Activated CD4-positive, alpha-beta T cell treated with anti-CD3 and anti-CD28 coated beads, Interleukin-2, amount 50 U/mL, for 48 hours (primary cell): ENCODE measurements around the gene LSG1.
A peak's percentile ranks its signal among the peaks of the same experiment; 100 is the strongest.

Experiments
- DNase-seq, 2 experiments: peaks; one replicate each; pipeline ENCODE4 v3.0.0-alpha.2; 2020

The LSG1 gene

GRCh38 chr3:194671900-194672808 is at the start of gene LSG1:
TSS of gene LSG1 (minus strand) at chr3:194672191. CDS start at chr3:194672162, 29 bp downstream.
- DNase-seq = peak; percentile 88 to 91

DNA sequence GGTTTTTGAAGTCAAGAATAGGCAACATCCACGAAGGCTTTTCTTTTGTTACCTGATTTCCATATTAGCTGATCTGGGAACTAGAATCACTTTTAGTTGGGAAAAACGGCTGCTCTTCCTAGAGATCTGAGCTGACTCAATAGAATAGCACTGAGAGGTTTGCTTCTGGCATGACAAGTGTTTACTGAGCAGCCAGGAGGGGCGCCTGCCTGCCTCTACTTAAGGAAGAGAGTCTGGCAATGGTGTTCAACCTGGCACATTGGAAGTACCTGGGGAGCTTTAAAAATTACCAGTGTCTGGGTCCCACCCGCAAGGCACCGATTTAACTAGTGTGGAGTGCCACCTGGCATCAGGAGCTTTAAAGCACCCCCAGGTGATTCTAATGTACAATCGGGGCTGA is 48.1 kb upstream of the LSG1 start:
- no peak for DNase-seq

DNA sequence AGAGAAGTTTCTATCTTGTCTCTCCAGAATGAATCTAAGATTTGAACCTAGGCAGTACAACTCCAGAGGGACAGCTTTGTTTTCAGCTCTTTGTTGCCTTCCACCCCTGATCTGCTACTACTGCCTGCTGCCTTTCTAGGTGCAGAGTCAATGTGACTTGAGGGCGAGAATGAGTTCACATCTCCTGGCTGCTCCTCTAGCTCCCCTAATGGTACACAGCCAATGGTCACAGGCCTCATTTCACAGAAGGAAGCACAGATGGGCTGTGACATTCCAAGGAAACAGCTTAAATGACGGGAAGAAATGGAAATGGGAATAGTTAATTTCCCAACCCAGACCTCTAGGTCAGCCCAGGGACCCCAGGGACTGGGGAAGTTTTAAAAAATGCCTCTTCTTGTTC is 46.1 kb upstream of the LSG1 start:
- no peak for DNase-seq

DNA sequence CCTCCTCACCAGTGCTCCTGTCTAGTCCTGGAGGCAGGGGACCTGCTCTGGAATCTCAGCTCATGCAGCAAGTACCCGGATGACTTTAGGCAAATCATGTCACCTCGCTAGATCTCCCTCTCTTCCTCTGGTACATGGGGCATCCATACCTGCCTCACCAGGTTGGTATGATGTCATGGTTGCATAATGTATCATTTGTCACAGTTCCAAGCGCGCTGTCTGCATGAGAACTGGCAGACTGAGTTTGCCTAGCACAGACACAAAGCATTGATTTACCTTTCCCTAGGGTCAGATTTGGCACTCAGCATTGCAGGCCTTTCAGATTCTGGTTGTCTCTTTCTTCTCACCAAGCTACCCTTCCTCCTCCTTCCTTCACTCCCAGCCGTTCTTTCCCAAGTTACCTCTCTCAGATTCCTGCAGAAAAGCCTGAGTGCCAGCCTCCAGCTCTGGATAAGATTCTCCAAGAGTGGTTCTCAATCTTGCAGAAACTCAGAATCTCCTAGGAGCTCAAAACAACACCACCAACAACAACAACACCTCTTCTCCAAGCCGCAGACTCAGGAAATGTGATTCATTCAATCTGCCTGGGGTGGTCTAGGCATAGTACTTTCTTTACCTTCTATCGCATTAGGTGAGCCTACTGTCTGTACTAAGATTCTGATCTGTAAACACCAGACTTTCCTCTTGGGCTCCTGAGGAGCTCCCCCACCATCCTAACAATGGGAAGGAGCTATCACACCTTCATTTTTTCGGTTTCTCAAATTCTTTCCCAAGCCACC is 43.2 kb upstream of the LSG1 start:
- no peak for DNase-seq

GRCh38 chr3:194714564-194714963 is 42.6 kb upstream of the LSG1 start:
- no peak for DNase-seq

DNA sequence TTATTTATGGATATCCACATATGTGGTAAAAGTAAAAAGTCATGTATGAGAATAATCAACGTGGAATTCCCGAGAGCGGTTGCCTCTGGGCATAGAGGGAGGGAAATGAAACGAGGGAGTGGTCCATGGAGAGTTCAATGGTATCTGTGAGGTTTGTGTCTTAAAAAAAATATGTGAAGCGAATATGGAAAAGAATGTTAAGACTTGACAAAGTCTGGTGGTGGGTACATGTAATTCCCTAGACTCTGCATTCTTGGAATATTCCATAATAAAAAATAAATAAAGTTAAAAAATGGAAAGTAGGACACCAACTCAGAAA is 42.1 kb upstream of the LSG1 start:
- DNase-seq = no peak

DNA sequence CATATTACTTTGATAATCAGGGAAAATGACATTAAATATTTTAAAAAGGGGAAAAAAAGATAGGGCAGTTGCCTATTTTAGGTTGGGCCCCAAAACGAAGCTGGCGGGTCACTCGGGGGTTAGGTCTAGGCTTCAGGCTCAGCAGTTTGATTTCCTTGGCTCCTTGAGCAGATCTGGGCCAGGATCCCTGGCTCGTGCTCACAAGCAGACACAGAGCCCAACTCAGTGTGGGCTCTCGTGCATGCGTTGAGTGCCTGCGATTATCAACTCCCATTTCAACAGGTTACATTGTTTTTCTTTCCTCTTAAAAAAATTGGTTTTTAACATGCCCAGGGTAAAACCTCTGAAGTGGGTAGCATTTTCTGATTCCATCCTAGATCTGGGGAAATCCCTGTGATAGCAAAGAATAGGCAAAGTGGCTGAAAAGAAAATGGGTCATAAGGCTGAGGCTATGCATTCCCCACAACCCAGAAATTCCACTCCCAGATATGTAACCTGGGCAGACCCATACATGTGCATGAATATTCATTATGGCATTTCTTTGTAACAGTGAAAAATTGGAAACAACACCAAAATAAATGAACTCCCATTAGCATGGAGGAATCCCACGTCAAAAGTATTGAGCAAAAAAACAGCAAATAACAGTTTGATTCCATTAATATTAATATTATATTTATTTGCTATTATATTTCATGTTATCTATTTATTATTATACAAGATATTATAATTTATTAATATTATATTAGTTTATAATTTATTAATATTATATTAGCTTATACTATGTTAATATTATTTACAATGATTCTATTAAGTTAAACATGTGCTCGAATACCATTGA is 41.5 kb upstream of the LSG1 start:
- no peak for DNase-seq

GRCh38 chr3:194711913-194712312 is 39.9 kb upstream of the LSG1 start:
- DNase-seq = no peak

GRCh38 chr3:194711286-194711685 is 39.3 kb upstream of the LSG1 start:
- DNase-seq = no peak

GRCh38 chr3:194707147-194707540 is 35.2 kb upstream of the LSG1 start:
- DNase-seq = no peak

DNA sequence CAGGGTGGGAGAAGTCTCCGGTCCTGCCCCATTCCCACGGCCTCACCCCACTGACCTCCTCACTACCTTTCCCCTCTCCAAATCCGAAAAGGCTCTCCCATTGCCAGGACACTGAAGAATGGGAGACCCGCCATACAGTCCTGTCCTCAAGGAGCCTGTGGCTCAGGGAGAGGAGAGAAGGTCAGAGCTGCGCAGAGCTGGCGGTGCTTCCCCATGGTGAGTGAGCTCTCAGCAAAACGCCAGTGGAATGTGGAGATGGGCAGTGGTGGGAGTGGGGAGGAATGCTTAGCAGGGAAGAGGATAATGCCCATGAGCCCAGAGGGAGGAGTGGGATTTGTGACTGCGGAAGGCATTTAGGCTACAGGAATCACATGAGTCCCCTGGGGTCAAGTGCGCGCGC is 33.8 kb upstream of the LSG1 start:
- DNase-seq = no peak

DNA sequence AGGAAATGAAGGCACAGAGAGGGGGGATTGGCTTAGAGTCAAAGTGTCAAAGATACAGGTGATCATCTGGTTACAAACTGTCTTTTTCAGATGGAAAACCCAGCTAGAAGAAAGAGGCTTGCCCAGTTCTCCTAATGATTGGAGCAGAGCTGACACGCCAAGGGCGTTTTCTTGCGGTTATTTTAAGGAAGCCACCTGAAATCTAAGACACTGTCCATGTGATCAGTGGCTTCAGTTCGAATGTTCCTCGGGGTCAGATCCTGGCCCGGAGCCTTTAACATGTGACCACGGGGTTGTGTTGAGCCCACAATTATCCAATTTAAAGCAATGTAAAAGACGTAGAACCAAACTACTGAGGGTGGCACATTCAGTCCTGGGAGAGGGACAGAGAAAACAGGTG is 33.2 kb upstream of the LSG1 start:
- no peak for DNase-seq

DNA sequence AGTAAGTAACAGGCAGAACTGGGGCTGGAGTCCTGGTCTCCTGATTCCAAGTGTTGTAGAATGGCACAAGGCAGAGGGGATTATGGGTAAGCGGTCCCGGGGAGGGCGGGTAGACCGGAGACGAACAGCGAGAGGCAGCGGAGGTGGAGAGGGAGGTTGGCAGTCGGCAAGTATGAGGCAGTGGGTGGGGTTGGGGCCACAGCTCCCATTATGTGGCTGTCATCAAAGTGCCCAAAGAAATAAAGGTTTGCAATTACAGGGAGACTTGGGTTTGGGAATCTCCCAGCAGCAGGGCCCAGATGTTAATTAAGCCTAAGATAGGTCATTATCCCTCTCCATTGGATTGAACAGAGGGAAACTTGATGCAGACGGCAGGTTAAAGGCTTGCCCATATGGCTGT is 30.6 kb upstream of the LSG1 start:
- DNase-seq = no peak

- no peak for DNase-seq
Observed at GRCh38 chr3:194696702-194697101, 24.7 kb upstream of the LSG1 start.

DNA sequence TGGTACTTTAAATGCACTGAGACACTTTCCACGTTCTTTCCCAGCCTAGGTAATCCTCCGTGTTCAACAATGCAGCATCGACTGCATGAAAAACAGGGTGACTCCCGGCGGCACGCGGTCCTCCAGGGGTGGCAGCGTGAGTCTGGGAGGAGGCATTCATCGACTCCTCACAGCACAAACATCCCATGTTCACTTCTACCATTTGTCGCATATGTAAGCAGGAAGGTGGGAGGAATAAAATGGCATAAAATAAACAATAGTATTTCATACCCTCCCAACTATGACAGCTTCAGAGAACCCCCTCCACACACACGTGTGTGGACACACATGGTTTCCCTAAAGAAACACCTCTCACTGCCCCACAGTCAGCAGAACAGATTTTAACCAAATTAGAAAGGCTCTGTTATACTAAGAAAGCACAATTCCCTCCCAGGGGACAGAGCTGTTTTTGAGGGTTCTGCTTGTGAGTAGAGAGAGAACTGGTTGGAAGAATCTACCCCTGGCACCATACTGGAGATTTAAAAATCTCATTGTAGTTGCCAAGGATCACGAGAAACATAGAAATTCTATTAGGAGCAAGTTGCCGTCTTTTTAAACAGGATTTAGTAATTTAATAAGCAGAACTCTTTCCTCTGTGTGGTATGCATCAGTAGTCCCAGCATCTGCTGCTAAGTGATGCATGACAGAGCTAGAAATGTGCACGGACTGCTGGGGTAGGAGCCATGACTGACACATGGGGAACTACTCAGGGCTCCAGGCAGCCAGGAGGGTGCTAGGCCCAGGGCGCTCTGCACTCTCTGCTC is 19.7 kb upstream of the LSG1 start:
- no peak for DNase-seq

DNA sequence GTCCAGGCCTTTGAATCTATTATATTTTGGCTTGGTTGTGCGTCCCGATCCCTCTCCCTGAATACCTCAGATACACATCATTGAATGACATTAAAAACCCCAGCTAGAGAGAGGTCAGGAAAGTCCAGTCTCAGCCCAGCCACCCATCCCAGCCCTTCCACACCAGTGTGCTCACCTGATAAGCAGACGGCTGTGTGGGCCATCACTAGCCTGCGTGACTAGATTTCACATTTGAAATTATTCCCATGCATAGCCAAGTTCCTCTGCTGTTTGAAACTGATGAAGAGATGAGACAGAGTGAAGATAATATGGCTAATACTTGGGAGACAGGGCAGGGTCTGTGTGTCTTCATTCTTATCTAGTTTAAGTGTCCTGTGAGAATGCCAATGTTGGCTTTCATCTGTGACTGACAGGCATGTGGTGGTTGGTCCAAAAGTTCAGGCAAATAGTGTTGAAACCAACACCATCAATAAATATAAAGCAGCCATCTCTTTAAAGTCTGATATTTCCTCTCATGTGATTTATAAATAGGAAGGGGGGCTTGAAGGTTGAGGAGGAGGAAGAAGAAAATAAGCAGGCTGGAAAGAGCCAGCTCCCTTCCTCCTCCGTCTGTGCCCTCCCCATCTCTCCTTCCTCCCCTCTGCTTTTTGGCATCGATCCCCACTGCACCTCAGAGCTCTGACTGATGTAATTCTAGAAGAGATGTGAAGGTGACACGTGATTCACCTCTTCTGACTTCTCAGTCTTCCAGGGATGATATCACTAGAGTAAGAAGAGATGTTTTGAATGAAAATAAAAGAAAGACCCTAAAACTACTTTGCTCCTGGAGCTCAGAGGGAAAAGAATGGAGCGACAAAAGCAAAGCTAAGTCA is 18.7 kb upstream of the LSG1 start:
- DNase-seq = no peak

- DNase-seq = peak in 1 of 2 experiments; percentile 23
Observed at GRCh38 chr3:194689493-194689944, 17.5 kb upstream of the LSG1 start.

DNA sequence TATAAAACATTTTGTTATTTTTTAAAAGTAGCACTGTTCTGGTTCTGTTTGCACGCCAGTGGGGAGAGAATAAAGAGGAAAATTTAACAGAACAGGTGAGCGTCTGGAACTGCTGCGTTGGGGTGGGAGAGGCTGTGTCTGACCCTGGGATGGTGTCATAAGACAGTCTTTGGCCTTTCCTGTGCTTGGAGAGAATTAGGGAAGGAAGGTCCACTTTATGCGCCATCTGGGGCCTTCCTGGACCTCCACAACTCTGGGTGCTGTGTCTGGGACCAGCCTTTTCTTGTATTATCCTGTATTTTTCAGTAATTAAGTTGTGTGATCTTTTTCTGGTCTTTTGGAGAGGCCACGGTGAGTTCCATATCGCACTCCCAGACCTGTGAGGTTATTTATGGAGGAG is 17.0 kb upstream of the LSG1 start:
- DNase-seq = no peak

DNA sequence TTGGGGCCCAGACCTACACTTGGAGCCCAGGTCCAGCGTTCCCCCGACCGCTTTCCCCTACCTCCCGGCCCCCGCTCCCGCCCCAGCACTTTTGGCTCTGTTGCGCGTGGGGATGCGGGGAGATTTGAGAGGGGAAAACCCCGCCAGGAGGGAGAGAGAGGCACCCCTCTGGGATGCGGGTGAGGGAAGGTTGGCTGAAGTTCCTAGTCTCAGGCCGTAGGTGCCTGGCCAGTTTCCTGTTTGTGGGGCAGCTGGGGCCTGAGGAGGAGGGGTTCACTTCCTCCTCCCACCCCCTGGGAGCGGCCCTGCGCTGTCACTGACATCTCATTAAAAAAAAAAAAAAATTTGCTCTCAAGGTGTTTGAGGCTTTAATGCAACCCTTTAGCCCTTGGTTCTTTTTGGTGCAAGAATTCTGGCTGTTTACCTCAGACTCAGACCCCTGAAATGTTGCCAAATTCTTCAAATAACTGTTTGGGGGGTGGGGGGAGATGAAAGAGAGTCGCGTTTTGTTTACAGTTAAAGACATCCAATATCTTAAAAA is 16.3 kb upstream of the LSG1 start:
- DNase-seq = peak; percentile 26 to 32

GRCh38 chr3:194687638-194688199 is 15.7 kb upstream of the LSG1 start:
- peak; percentile 72 to 77 for DNase-seq
